Activated CD8-positive, alpha-beta memory T cell treated with anti-CD3 and anti-CD28 coated beads for 36 hours (primary cell): ENCODE results near the gene B3GNT2. TPM values are rescaled to one million over a fixed set of nuclear protein-coding genes. Genes with fewer than 3 reads are reported as not detected.

Experiments used
- CTCF ChIA-PET: fragments of 350-600 bp; sonication (Branson Sonifier 250); formaldehyde crosslinking; loops from one replicate; lab custom pipeline; 2021; ENCODE audit warnings: antibody characterized with exemption; lab: Charles Lee
- POLR2A ChIA-PET: fragments of 350-600 bp; sonication (Branson Sonifier 250); formaldehyde crosslinking; loops from one replicate; lab custom pipeline; 2021; ENCODE audit warnings: antibody characterized with exemption; lab: Charles Lee
- total RNA-seq, 2 experiments: library from RNA; stranded (reverse); gene quantifications; one replicate each; pipeline ENCODE4 v1.2.3, GENCODE V29; 2021

The B3GNT2 gene
- total RNA-seq, 2 experiments from 2014 or later = 33.8 to 34.5 TPM

- ChIA-PET POLR2A (interaction anchor here (1.4 to 4.5 kb wide), 2 partner anchors 102 to 105 kb away, joined by 3 to 19 read pairs; no protein-coding TSS in a partner anchor), CTCF (interaction anchor here (3.5 kb wide), 1 partner anchor 9 kb away, joined by 14 read pairs; no protein-coding TSS in a partner anchor)
Observed at GRCh38 chr2:62200868-62201267, 5.0 kb downstream of the B3GNT2 start.

DNA sequence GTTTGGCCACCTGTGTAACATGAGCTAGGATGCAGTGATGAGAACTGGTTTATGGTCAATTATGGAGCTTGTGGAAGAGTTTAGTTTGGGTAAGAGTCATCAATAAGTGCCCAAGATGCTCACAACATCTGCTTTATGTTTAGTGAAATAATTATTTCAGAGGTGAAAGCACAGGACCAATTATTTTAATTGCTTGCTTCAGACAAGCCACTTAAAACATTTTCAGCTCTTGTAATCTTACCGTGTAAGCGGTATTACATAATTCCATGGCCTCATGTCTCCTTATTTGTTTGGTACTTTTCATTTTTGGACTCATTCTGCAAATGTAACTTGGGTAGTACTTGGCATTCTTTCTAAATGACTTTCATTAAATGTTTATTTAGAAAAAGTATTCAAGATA is 5.4 kb downstream of the B3GNT2 start:
- CTCF ChIA-PET = interaction anchor here (3.5 kb wide), 1 partner anchor 9 kb away, joined by 14 read pairs; no protein-coding TSS in a partner anchor
- POLR2A ChIA-PET = interaction anchor here (4.5 kb wide), 1 partner anchor 104 kb away, joined by 19 read pairs; no protein-coding TSS in a partner anchor

- ChIA-PET POLR2A (interaction anchor here (0.6 kb wide), 1 partner anchor 313 kb away, joined by 5 read pairs; the partner anchor contains the start of gene CCT4), CTCF (no interaction called here)
Observed at GRCh38 chr2:62202019-62202722, 6.3 kb downstream of the B3GNT2 start.

- CTCF ChIA-PET = no interaction called here
- POLR2A ChIA-PET = interaction anchor here (0.6 kb wide), 1 partner anchor 314 kb away, joined by 5 read pairs; the partner anchor contains the start of gene CCT4
Observed at GRCh38 chr2:62202729-62203128, 6.8 kb downstream of the B3GNT2 start.

- CTCF ChIA-PET = no interaction called here
- POLR2A ChIA-PET = no interaction called here
Observed at GRCh38 chr2:62203459-62203858, 7.5 kb downstream of the B3GNT2 start.

GRCh38 chr2:62204998-62205496 is 9.1 kb downstream of the B3GNT2 start:
- CTCF ChIA-PET = no interaction called here
- POLR2A ChIA-PET = interaction anchor here (0.7 kb wide), 1 partner anchor 136 kb away, joined by 3 read pairs; no protein-coding TSS in a partner anchor

DNA sequence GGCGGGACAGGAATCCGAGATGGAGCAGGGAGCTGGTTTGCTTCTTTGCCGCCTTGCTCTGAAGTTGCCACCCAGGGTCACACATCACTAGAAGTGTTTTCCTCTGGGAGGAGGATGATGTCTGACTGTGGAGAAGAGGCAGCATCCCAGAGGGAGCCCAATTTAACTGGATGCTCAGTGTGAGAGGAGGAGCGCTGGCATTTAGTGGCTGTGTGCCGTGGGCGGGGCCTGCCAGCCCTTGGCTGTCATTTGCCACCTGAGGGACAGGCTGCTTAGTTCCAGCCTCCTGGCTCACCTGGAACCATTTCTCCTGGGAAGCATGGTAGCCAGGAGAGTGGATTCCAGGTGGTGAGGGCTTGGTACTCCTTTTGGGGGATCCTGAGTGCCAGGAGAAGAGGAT is 9.6 kb downstream of the B3GNT2 start:
- CTCF ChIA-PET = no interaction called here
- POLR2A ChIA-PET = interaction anchor here (0.7 kb wide), 1 partner anchor 135 kb away, joined by 3 read pairs; no protein-coding TSS in a partner anchor

- POLR2A ChIA-PET = no interaction called here
- CTCF ChIA-PET = no interaction called here
Observed at GRCh38 chr2:62206024-62206423, 10.1 kb downstream of the B3GNT2 start.

DNA sequence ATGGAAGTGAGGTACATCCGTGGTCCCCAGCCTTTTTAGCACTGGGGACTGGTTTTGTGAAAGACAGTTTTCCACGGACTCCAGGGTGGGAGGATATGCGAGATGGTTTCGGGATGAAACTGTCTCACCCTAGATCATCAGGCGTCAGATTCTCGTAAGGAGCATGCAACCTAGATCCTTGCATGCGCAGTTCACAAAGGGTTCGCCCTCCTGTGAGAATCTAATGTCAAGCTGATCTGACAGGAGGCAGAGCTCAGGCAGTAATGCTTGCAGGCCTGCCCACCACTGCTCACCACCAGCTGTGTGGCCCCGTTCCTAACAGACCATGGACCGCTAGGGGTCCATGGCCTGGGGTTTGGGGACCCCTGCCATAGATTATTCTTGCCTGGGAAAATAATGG is 11.6 kb downstream of the B3GNT2 start:
- CTCF ChIA-PET = no interaction called here
- POLR2A ChIA-PET = no interaction called here

DNA sequence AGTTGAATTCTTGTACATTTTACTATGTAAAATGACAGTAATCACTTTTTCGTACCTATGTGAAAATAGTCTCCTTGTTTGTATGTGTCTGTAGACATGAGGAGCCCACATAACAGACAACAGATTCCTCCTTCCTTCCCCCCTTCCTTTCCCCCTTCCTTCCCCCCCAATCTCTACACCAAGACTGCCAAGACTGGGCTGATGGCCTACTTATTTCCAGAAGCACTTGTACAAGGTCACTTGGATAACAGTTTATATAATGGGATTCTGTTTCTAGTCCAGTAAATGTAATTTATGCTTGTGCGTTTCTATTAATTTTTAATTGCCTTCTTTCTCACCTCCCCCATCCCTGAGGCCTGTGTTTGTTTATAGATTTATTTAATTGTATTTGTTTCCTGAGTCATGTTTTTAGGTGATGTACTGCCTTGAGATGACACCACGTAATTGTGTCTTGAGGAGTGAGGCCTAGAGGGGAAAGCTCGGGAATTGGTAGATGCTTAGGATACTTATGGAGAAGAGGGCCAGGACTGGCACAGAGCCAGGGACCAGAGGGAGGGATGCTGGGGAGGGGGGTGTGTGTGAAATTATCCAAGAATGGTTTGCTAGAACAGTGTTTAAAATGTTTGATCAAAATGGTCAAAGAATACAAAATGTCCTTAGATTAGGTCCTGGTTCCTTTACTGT is 12.3 kb downstream of the B3GNT2 start:
- POLR2A ChIA-PET = no interaction called here
- CTCF ChIA-PET = interaction anchor here (0.9 to 3.0 kb wide), 3 partner anchors 9 to 95 kb away, joined by 3 to 14 read pairs (median 3); no protein-coding TSS in a partner anchor

DNA sequence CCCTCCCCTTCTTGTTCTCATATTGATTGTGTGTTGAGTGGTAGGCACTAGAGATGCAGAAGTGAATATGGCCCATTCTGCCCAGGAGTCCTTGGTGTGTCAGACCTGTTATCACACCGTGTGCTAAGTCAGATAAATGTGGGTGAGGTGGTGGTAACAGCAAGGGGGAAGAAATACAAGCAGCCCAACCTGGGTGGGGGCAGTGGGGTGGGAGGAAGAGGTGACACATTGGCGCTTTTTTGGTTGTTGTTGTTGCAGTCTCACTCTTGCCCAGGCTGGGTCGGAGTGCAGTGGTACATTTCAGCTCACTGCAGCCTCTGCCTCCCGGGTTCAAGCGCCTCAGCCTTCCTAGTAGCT is 12.8 kb downstream of the B3GNT2 start:
- POLR2A ChIA-PET = interaction anchor here (1.4 kb wide), 1 partner anchor 13 kb away, joined by 5 read pairs; the partner anchor contains the start of gene B3GNT2
- CTCF ChIA-PET = interaction anchor here (0.9 to 3.0 kb wide), 3 partner anchors 8 to 95 kb away, joined by 3 to 14 read pairs (median 3); no protein-coding TSS in a partner anchor

DNA sequence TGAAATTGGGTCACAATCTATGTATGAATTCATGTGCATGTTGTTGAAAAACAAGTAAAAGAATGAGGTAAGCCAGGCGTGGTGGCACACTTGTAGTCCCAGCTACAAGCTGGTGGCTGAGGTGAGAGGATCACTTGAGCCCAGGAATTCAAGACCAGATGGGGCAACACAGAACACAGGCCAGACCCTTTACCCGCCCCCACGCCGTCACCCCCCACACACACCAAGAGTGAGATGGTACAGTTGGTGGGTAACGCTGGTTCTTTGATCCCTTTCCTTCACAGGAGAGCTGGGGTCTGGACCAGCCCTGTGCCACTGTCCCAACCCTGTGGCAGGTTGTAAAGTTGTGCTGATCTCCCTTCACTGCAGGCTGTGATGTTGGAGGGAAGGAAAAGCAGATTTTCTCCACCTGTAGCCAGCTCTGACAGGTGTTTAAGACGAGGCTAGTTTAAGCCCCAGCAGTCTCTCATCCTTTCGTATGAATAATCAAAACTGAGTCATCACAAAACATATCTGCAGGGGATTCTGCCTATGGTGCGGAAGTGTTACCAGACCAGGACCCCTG is 13.6 kb downstream of the B3GNT2 start:
- POLR2A ChIA-PET = interaction anchor here (1.4 kb wide), 1 partner anchor 13 kb away, joined by 5 read pairs; the partner anchor contains the start of gene B3GNT2
- CTCF ChIA-PET = interaction anchor here (0.9 to 3.0 kb wide), 3 partner anchors 7 to 94 kb away, joined by 3 to 14 read pairs (median 3); no protein-coding TSS in a partner anchor

- POLR2A ChIA-PET = no interaction called here
Observed at GRCh38 chr2:62215306-62216064, 19.6 kb downstream of the B3GNT2 start.

DNA sequence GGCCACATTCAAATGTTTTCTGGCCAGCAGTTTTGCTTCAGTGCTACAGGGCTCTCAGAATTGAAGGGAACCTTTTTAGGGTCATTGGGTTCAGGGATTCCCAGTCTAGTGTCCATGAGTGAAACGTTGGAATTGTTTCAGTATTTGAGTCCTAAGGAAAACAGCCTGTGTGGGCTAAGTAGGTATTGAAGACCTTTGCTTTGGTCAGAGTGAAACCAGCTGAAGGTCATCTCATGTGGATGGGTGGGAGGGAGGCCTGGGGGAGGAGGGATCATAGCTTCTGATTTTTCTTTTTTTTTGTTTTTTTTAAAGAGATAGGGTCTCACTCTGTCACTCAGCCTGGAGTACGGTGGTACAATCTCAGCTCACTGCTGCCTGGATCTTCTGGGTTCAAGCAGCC is 20.2 kb downstream of the B3GNT2 start:
- CTCF ChIA-PET = interaction anchor here (1.8 kb wide), 1 partner anchor 18 kb away, joined by 5 read pairs; no protein-coding TSS in a partner anchor
- POLR2A ChIA-PET = no interaction called here

More at GRCh38 chr2:62215306-62216064, 19.6 kb downstream of the B3GNT2 start:
- CTCF ChIA-PET = no interaction called here

DNA sequence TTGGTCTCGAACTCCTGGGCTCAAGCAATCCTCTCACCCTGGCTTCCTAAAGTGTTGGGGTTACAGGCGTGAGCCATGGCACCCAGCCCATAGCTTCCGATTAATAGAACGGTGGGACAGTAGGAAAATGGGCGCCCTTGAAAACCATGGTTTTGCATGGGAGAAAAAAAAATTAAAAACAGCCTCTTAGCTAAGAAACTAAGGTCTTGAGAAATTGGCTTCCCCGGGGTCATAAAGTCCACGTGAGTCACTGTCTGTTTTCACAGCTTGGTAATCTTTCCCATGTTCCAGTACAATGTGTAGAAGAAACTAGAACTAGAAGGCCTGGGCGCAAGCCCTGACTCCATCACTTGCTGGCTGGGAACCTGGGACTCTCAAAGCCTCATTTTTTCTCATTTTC is 20.7 kb downstream of the B3GNT2 start:
- POLR2A ChIA-PET = interaction anchor here (0.6 kb wide), 2 partner anchors 48 to 346 kb away, joined by 7 to 9 read pairs; no protein-coding TSS in a partner anchor

DNA sequence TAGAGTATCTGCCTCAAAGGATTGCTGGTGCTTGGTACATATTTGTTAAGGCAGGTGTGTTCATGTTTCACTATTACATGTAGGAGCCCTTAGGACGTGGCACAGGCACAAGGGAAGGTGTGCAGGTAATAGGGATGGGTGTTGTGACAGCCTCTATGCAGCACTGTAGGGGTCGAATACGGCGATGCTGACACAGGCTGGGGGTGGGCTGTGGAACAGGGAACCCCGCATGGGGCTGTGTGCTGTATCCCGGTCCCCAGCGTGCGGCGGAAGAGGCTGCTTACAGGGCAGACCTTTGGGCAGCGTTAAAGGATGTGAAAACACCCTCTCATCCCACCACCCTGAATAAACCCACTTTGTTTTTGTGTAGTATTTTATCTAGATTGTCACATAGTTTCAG is 21.5 kb downstream of the B3GNT2 start:
- ChIA-PET CTCF (interaction anchor here (1.0 to 1.8 kb wide), 3 partner anchors 9 to 178 kb away, joined by 3 to 5 read pairs (median 3); no protein-coding TSS in a partner anchor), POLR2A (interaction anchor here (0.8 kb wide), 1 partner anchor 22 kb away, joined by 4 read pairs; the partner anchor contains the start of gene B3GNT2)

More for the DNA sequence above, 20.7 kb downstream of the B3GNT2 start:
- CTCF ChIA-PET = interaction anchor here (1.0 to 1.8 kb wide), 3 partner anchors 8 to 177 kb away, joined by 3 to 5 read pairs (median 3); no protein-coding TSS in a partner anchor

DNA sequence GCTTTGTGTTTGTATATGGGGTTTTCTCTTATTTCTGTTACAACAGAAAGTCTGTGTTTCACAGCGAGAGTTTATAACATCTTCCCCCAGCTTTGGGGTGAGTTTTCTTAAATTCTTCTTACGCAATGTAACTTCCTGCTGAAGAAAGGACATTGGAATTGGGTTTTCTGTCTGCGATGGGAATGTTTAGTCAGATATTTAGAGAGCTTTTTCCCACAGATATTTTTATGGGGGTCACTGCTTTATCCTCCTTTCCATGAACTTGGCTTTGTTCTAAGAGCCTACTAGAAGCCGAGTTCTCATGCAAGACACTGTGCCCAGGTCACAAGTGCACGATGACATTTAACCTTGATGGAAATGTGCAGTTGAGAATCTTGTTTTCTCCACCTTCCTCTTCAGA is 22.1 kb downstream of the B3GNT2 start:
- ChIA-PET POLR2A (interaction anchor here (1.1 kb wide), 1 partner anchor 21 kb away, joined by 3 read pairs; no protein-coding TSS in a partner anchor), CTCF (interaction anchor here (1.2 to 1.8 kb wide), 2 partner anchors 19 to 178 kb away, joined by 3 to 5 read pairs; no protein-coding TSS in a partner anchor)
